HepG2 (cell line): ENCODE data around the gene SYNGR4. TPM values are rescaled to one million over a fixed set of nuclear protein-coding genes. Genes with fewer than 3 reads are reported as not detected.

Experiments
- ATAC-seq: fragments of 200-7000 bp; cut with Tn5 transposase; 3 replicates; pipeline ENCODE4 v1.9.1; 2020; ENCODE audit warnings: mild to moderate bottlenecking, moderate library complexity
- BruUV-seq: library from RNA; stranded (reverse); fragments of 400-500 nt; replicated peaks from 2 replicates; lab custom pipeline; 2021; lab: Mats Ljungman, UMichigan
- CTCF ChIA-PET: fragments of 300-600 bp; formaldehyde crosslinking; extraction: SDS; loops from one replicate; lab custom pipeline; 2021; ENCODE audit warnings: low total read pairs, inconsistent platforms, low intra/inter-chr PET ratio; lab: Yijun Ruan, JAX
- POLR2A ChIA-PET: fragments of 350-600 bp; sonication (Branson Sonifier 250); formaldehyde crosslinking; loops from one replicate; lab custom pipeline; 2020; ENCODE audit warnings: antibody characterized with exemption, inconsistent platforms; lab: Yijun Ruan, JAX
- DNase-seq: peaks from one replicate; pipeline ENCODE4 v3.0.0-alpha.2; 2015; ENCODE audit warnings: low spot score
- FAIRE-seq: peaks from 3 replicates; lab custom pipeline; 2011; peaks lifted over from hg19 to GRCh38; lab: Jason Lieb, UNC
- H2AFZ ChIP-seq: one replicate; pipeline ENCODE4 v1.6.1; 2011; ENCODE audit warnings: low read length, inconsistent platforms
- H3K27ac ChIP-seq: fragments of 300-600 bp; 3 replicates; pipeline ENCODE4 v1.8.0; 2011; ENCODE audit warnings: mixed run types, mild to moderate bottlenecking, mixed read lengths, low read length, inconsistent platforms; ENCODE audit not compliant: insufficient read depth; ENCODE audit errors: extremely low read length
- H3K27me3 ChIP-seq, 2 experiments: fragments of 200-600 bp in 1 of 2; 2 replicates in 1 of 2; 3 replicates in 1 of 2; pipeline versions ENCODE4 v1.6.0 to v1.8.0; 2011; ENCODE audit warnings: low read length in 2 of 2, mild to moderate bottlenecking in 2 of 2, moderate library complexity in 2 of 2, inconsistent platforms in 1 of 2; ENCODE audit not compliant: insufficient read depth in 2 of 2, control insufficient read depth in 1 of 2
- H3K36me3 ChIP-seq, 2 experiments: fragments of 200-600 bp in 1 of 2; replicated peaks in 1 of 2; 2 replicates in 1 of 2; 3 replicates in 1 of 2; pipeline versions ENCODE4 v1.5.1 to v1.8.0; 2011; ENCODE audit warnings: low read length in 2 of 2, inconsistent platforms in 1 of 2; ENCODE audit not compliant: insufficient read depth in 2 of 2, control insufficient read depth in 1 of 2
- H3K4me1 ChIP-seq: 2 replicates; pipeline ENCODE4 v1.5.1; 2012; ENCODE audit warnings: low read length, inconsistent platforms; ENCODE audit not compliant: insufficient read depth
- H3K4me2 ChIP-seq: 2 replicates; pipeline ENCODE4 v1.6.0; 2011; ENCODE audit warnings: low read depth, low read length, inconsistent platforms
- H3K4me3 ChIP-seq, 3 experiments: fragments of 200-600 bp in 1 of 3; sonication (generic), shearing (Covaris generic) in 1 of 3; replicated peaks in 1 of 3; 2 replicates each; pipeline ENCODE4 v1.5.1; 2011 to 2016; ENCODE audit warnings: low read length in 3 of 3, inconsistent platforms in 2 of 3, low read depth in 2 of 3, mild to moderate bottlenecking in 2 of 3, control low read depth in 1 of 3, mixed read lengths in 1 of 3; ENCODE audit not compliant: insufficient read depth in 1 of 3
- H3K79me2 ChIP-seq: one replicate; pipeline ENCODE4 v1.6.1; 2011; ENCODE audit warnings: low read length, inconsistent platforms; ENCODE audit not compliant: insufficient read depth
- H3K9ac ChIP-seq: 2 replicates; pipeline ENCODE4 v1.6.0; 2011; ENCODE audit warnings: mild to moderate bottlenecking, low read depth, low read length, inconsistent platforms; ENCODE audit not compliant: insufficient read depth
- H3K9me3 ChIP-seq: 2 replicates; pipeline ENCODE4 v1.5.1; 2012; ENCODE audit warnings: mild to moderate bottlenecking, low read length
- H4K20me1 ChIP-seq: 2 replicates; pipeline ENCODE4 v1.6.0; 2011; ENCODE audit warnings: inconsistent platforms, mild to moderate bottlenecking, low read length, moderate library complexity; ENCODE audit not compliant: insufficient read depth
- AGO1 ChIP-seq: fragments of 200-400 bp; formaldehyde crosslinking; IDR thresholded peaks from 2 replicates; pipeline ENCODE4 v1.6.1; 2017; ENCODE audit warnings: mild to moderate bottlenecking, low read depth, low read length, moderate library complexity; ENCODE audit not compliant: poor library complexity, severe bottlenecking
- BORCS8-MEF2B ChIP-seq: sonication (generic); formaldehyde crosslinking; IDR thresholded peaks from 2 replicates; pipeline ENCODE4 v1.8.0; 2022; ENCODE audit warnings: mild to moderate bottlenecking, missing genetic modification reagents
- DMAP1 ChIP-seq: IDR thresholded peaks from 2 replicates; pipeline ENCODE4 v1.6.1; 2016
- ETS1 ChIP-seq: sonication (generic); formaldehyde crosslinking; IDR thresholded peaks from 2 replicates; pipeline ENCODE4 v1.4.0; 2020; ENCODE audit warnings: missing genetic modification reagents
- FOXK1 ChIP-seq: sonication (generic); formaldehyde crosslinking; IDR thresholded peaks from 2 replicates; pipeline ENCODE4 v1.4.0; 2020; ENCODE audit warnings: low read depth, missing genetic modification reagents, borderline replicate concordance
- HMG20B ChIP-seq: conservative IDR thresholded peaks from 2 replicates; pipeline ENCODE4 v1.6.1; 2016; ENCODE audit warnings: missing genetic modification reagents, missing compliant biosample characterization
- HNRNPH1 ChIP-seq: fragments of 200-400 bp; formaldehyde crosslinking; optimal IDR thresholded peaks from 2 replicates; pipeline ENCODE3; 2017; ENCODE audit warnings: mild to moderate bottlenecking, low read depth, low read length
- HOXA9 ChIP-seq: sonication (generic); formaldehyde crosslinking; IDR thresholded peaks from 2 replicates; pipeline ENCODE4 v1.8.1; 2022; ENCODE audit warnings: missing genetic modification reagents, mild to moderate bottlenecking, moderate library complexity, borderline replicate concordance
- NBN ChIP-seq: fragments of 450-650 bp; conservative IDR thresholded peaks from 2 replicates; pipeline ENCODE4 v1.6.1; 2017
- NFRKB ChIP-seq: fragments of 450-650 bp; IDR thresholded peaks from 2 replicates; pipeline ENCODE4 v1.6.1; 2017
- PRMT3 ChIP-seq: sonication (generic); formaldehyde crosslinking; IDR thresholded peaks from 2 replicates; pipeline ENCODE4 v1.8.1; 2022; ENCODE audit warnings: low read depth, mild to moderate bottlenecking, moderate library complexity, missing genetic modification reagents, borderline replicate concordance
- RBFOX2 ChIP-seq: fragments of 200-400 bp; formaldehyde crosslinking; IDR thresholded peaks from 2 replicates; pipeline ENCODE4 v1.6.1; 2017; ENCODE audit warnings: low read depth, mild to moderate bottlenecking, low read length
- ZNF407 ChIP-seq: sonication (generic); formaldehyde crosslinking; IDR thresholded peaks from one replicate; pipeline ENCODE4 v1.5.1; 2020; ENCODE audit warnings: mild to moderate bottlenecking, missing genetic modification reagents; ENCODE audit errors: not compliant biosample characterization
- ZNF746 ChIP-seq: sonication (generic); formaldehyde crosslinking; IDR thresholded peaks from 2 replicates; pipeline ENCODE4 v1.8.0; 2022; ENCODE audit warnings: mild to moderate bottlenecking, missing genetic modification reagents
- ZNF850 ChIP-seq: sonication (generic); formaldehyde crosslinking; conservative IDR thresholded peaks from 2 replicates; pipeline ENCODE4 v1.9.0; 2021; ENCODE audit warnings: mild to moderate bottlenecking, missing genetic modification reagents
- WGBS: methylation state at CpG from one replicate; pipeline ENCODE4 v1.1.6; 2017; ENCODE audit warnings: low lambda C conversion rate; 5-methylcytosine and 5-hydroxymethylcytosine counted together
- in situ Hi-C: cut with HindIII; loops from 2 replicates; pipeline ENCODE4 v1.10.0; 2017; ENCODE audit warnings: low pct_unique_long_range_greater_than_20kb; ENCODE audit not compliant: extremely low pct_ligation_motif_present
- intact Hi-C: fragments of 100-400 bp; cut with micrococcal nuclease; formaldehyde crosslinking; loops from one replicate; pipeline ENCODE4 v1.10.0; 2022; ENCODE audit not compliant: unreplicated experiment
- polyA plus RNA-seq, 8 experiments: library from polyadenylated mRNA; depleted of rRNA in 3 of 8; stranded (reverse) in 7 of 8; unstranded in 1 of 8; fragments of >200 nt; fragmentation: Illumina TruSeq in 4 of 8; extraction: Trizol in 4 of 8; gene quantifications; 2 replicates each; pipeline versions ENCODE4 v1.2.1 to v1.2.3, GENCODE V29; 2011 to 2016; ENCODE audit warnings: low read depth in 4 of 8, missing spikeins in 1 of 8, mixed read lengths in 1 of 8; ENCODE audit not compliant: insufficient read depth in 1 of 8
- total RNA-seq, 5 experiments: library from RNA; depleted of rRNA; stranded (reverse); fragments of >200 nt; fragmentation: Illumina TruSeq; extraction: Trizol; gene quantifications; 2 replicates each; pipeline ENCODE4 v1.2.3, GENCODE V29; 2016; ENCODE audit warnings: low read depth in 1 of 5

Gene SYNGR4
- total and polyA plus RNA-seq, 2 of the 13 experiments (the other 11 are each of a cell fraction or from before 2014, with no cell fraction given) = not detected

- H3K4me1 ChIP-seq = peaks cover 36% of the 10 kb centered on the region
- ChIA-PET POLR2A (no interaction called here), CTCF (no interaction called here)
- no peak overlapping the region for H3K27ac ChIP-seq
- ATAC-seq (no peak), FAIRE-seq (no peak), DNase-seq (no peak)
- 41% methylated on average over 5 of the region's 5 CpGs for WGBS
- H4K20me1 ChIP-seq = no peaks in the 10 kb centered on the region
- H3K4me2 ChIP-seq = no peak overlapping the region
- no peak for TF ChIP-seq PRMT3 (CRISPR knock-in tag)
- no peak for TF ChIP-seq ZNF850 (CRISPR knock-in tag)
- no peak for TF ChIP-seq ZNF407 (CRISPR knock-in tag)
- TF ChIP-seq DMAP1 (CRISPR knock-in tag) = no peak
- TF ChIP-seq NFRKB = no peak
- TF ChIP-seq ZNF746 (CRISPR knock-in tag) = no peak
- TF ChIP-seq NBN = no peak
- TF ChIP-seq HNRNPH1 = no peak
- no peak for TF ChIP-seq AGO1
- TF ChIP-seq ETS1 = no peak
- no peak for TF ChIP-seq HOXA9 (CRISPR knock-in tag)
- TF ChIP-seq HMG20B (CRISPR knock-in tag) = no peak
- TF ChIP-seq FOXK1 (CRISPR knock-in tag) = no peak
- no peak for TF ChIP-seq RBFOX2
- no peak for TF ChIP-seq BORCS8-MEF2B (CRISPR knock-in tag)
- BruUV-seq = no TSS peak
- no peak overlapping the region for H3K9ac ChIP-seq
- H2AFZ ChIP-seq = no peak overlapping the region
- H3K9me3 ChIP-seq = no peaks in the 10 kb centered on the region
- H3K36me3 ChIP-seq = no peaks in the 10 kb centered on the region
- H3K79me2 ChIP-seq = no peaks in the 10 kb centered on the region
- in situ Hi-C loops = no loop called here
- H3K27me3 ChIP-seq = peaks cover 1 to 18% of the 10 kb centered on the region in 2 experiments; a peak in 3 of 5 replicates
- no peak overlapping the region for H3K4me3 ChIP-seq
- intact Hi-C loops = no loop called here
Observed at GRCh38 chr19:48401287-48401686, 37.1 kb downstream of the SYNGR4 start.
